Measurements from ENCODE around the gene CIT.

Gene CIT

DNA sequence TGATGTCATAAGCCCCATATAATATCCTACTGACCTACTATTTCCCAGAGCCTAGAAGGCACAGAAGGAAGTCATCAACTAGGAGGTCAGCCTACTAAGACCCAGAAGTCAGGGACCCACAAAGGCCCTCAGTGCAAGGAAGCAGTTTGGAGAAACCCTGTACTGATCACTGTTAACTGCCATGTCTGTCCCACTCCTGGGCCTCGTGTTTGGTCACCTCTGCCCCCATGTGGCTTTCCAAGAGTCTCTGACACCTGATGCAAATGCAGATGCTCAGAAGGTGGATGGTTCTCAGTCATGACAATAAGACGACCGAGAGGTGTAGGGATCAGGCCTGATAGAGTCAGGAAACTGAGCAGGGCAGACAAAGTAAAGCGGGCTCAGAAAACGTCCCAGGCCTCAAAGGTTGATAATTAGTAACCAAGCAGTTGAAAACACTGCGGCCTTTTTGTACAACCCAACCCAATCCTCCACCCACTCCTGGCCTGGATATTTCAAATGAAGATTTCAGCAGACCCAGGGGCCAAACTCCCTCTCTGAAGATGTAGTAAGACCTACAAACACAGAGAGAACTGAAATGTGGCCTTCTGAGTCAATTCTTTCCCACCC lies 185.8 kb downstream of the CIT start:
- DNase-seq (ENCODE audit: low read depth): no peak
- H3K4me3 ChIP-seq (ENCODE audit: low read length): no peak overlapping the region
- TF ChIP-seq, protein P1, sequence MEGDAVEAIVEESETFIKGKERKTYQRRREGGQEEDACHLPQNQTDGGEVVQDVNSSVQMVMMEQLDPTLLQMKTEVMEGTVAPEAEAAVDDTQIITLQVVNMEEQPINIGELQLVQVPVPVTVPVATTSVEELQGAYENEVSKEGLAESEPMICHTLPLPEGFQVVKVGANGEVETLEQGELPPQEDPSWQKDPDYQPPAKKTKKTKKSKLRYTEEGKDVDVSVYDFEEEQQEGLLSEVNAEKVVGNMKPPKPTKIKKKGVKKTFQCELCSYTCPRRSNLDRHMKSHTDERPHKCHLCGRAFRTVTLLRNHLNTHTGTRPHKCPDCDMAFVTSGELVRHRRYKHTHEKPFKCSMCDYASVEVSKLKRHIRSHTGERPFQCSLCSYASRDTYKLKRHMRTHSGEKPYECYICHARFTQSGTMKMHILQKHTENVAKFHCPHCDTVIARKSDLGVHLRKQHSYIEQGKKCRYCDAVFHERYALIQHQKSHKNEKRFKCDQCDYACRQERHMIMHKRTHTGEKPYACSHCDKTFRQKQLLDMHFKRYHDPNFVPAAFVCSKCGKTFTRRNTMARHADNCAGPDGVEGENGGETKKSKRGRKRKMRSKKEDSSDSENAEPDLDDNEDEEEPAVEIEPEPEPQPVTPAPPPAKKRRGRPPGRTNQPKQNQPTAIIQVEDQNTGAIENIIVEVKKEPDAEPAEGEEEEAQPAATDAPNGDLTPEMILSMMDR (conservative IDR thresholded peaks at IDR 0.05; ENCODE audit: low read length): no peak

GRCh38 chr12:119689935-119690500 lies 187.1 kb downstream of the CIT start:
- no peak for DNase-seq (ENCODE audit: low read depth)
- TF ChIP-seq, protein P1 (conservative IDR thresholded peaks at IDR 0.05; ENCODE audit: low read length): no peak
- no peak overlapping the region for H3K4me3 ChIP-seq (ENCODE audit: low read length)

DNA sequence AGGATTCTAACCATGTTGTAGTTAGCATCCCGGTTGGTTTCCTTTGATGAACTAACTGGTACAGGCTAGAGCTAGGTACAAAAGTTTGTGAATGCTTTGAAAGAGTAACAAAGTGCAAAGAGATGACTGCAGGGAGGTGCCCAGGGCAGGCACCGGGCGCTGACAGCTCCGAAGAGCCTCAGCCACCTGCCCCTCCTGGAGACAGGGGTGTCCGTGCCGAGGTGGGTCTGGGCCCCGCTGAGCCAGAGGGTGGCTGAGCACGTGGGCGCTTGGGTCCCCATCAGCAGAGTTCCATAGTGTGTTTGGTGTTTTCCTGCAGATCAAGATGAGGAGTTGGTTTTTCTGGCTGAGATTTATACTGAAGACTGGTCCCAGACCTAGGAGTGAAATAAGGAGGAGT lies 189.2 kb downstream of the CIT start:
- no peak overlapping the region for H3K4me3 ChIP-seq (ENCODE audit: low read length)
- TF ChIP-seq, protein P1 (conservative IDR thresholded peaks at IDR 0.05; ENCODE audit: low read length): no peak
- no peak for DNase-seq (ENCODE audit: low read depth)

GRCh38 chr12:119687406-119687805 lies 189.7 kb downstream of the CIT start:
- TF ChIP-seq, protein P1 (conservative IDR thresholded peaks at IDR 0.05; ENCODE audit: low read length): no peak
- no peak for DNase-seq (ENCODE audit: low read depth)
- H3K4me3 ChIP-seq (ENCODE audit: low read length): no peak overlapping the region

DNA sequence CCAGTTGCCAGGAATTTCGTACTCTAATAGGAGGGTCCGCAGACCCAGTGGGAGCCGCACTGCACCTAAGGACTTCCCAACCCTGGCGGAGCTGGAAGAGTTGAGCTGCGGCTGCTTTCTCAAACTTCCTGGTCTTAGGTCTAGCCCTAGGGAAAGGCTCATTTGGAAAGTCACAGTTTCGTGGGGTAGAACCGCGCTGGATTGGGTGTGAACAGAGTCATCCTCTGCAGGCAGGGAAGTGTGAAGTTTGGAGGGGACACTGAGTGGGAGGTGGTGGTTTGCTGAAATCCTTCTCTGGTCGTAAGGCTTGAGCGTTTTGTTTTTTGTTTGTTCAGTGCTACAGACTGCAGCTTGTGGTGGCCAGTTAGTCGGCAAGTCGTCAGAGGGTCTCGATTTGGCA lies 190.3 kb downstream of the CIT start:
- TF ChIP-seq, protein P1 (conservative IDR thresholded peaks at IDR 0.05; ENCODE audit: low read length): no peak
- DNase-seq (ENCODE audit: low read depth): no peak
- H3K4me3 ChIP-seq (ENCODE audit: low read length): no peak overlapping the region

DNA sequence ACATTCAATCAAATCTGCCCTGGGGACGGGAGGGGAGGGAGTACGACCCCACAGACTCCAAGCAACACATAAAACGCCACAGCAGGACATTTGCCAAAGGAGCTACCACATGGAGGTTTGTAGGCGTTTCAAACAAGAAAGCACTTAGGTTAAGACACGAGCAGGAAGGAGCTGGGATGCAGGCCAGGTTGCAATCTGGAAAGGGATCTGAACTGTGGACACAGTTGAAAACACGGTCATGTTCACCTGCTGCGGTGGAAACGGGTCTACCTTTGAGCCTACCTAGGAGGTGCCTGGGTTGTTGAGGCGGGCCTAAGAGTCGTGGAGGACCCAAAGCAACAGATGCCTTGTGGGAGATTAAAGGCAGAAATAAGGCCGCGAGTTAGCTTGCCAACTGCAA lies 190.8 kb downstream of the CIT start:
- DNase-seq (ENCODE audit: low read depth): no peak
- TF ChIP-seq, protein P1 (conservative IDR thresholded peaks at IDR 0.05; ENCODE audit: low read length): no peak

GRCh38 chr12:119685375-119685774 lies 191.7 kb downstream of the CIT start:
- H3K4me3 ChIP-seq (ENCODE audit: low read length): no peak overlapping the region
- TF ChIP-seq, protein P1 (conservative IDR thresholded peaks at IDR 0.05; ENCODE audit: low read length): no peak
- DNase-seq (ENCODE audit: low read depth): no peak

More for the DNA sequence above, 190.8 kb downstream of the CIT start:
- H3K4me3 ChIP-seq (ENCODE audit: low read length): no peak overlapping the region

Measured in AG10803 (cell line).